ENCODE results near the gene GNB1L.

GNB1L gene

GRCh38 chr22:19811811-19812771, 42.6 kb downstream of the GNB1L start:
- DNase-seq (ENCODE audit: low read depth in 4 of 4, low spot score in 1 of 4) = no peak

GRCh38 chr22:19811211-19811621, 43.5 kb downstream of the GNB1L start:
- no peak for DNase-seq (ENCODE audit: low read depth in 4 of 4, low spot score in 1 of 4)

GRCh38 chr22:19810381-19811201, 44.1 kb downstream of the GNB1L start:
- no peak for DNase-seq (ENCODE audit: low read depth in 4 of 4, low spot score in 1 of 4)

GRCh38 chr22:19809741-19810140, 44.9 kb downstream of the GNB1L start:
- DNase-seq (ENCODE audit: low read depth in 4 of 4, low spot score in 1 of 4) = no peak

- no peak for DNase-seq (ENCODE audit: low read depth in 4 of 4, low spot score in 1 of 4)
Observed at GRCh38 chr22:19808873-19809478, 45.7 kb downstream of the GNB1L start.

GRCh38 chr22:19807914-19808872, 46.5 kb downstream of the GNB1L start:
- no peak for DNase-seq (ENCODE audit: low read depth in 4 of 4, low spot score in 1 of 4)

- DNase-seq (ENCODE audit: low read depth in 4 of 4, low spot score in 1 of 4) = no peak
Observed at GRCh38 chr22:19807161-19807913, 47.3 kb downstream of the GNB1L start.

- no peak for DNase-seq (ENCODE audit: low read depth in 4 of 4, low spot score in 1 of 4)
Observed at GRCh38 chr22:19806213-19807160, 48.2 kb downstream of the GNB1L start.

GRCh38 chr22:19805821-19806212, 48.9 kb downstream of the GNB1L start:
- DNase-seq (ENCODE audit: low read depth in 4 of 4, low spot score in 1 of 4) = no peak

- no peak for DNase-seq (ENCODE audit: low read depth in 4 of 4, low spot score in 1 of 4)
Observed at GRCh38 chr22:19803736-19804267, 50.9 kb downstream of the GNB1L start.

GRCh38 chr22:19802894-19803735, 51.6 kb downstream of the GNB1L start:
- DNase-seq (ENCODE audit: low read depth in 4 of 4, low spot score in 1 of 4) = no peak

- DNase-seq (ENCODE audit: low read depth in 4 of 4, low spot score in 1 of 4) = no peak
Observed at GRCh38 chr22:19802001-19802893, 52.4 kb downstream of the GNB1L start.

GRCh38 chr22:19801340-19802000, 53.2 kb downstream of the GNB1L start:
- DNase-seq (ENCODE audit: low read depth in 4 of 4, low spot score in 1 of 4) = no peak

- no peak for DNase-seq (ENCODE audit: low read depth in 4 of 4, low spot score in 1 of 4)
Observed at GRCh38 chr22:19800761-19801244, 53.9 kb downstream of the GNB1L start.

GRCh38 chr22:19800306-19800705, 54.4 kb downstream of the GNB1L start:
- DNase-seq (ENCODE audit: low read depth in 4 of 4, low spot score in 1 of 4) = no peak

Data from stimulated activated CD4-positive, alpha-beta T cell treated with anti-CD3 and anti-CD28 coated beads, Interleukin-1b, Interleukin-23, amount 100 ng/mL, for 24 hours (primary cell).